Prostate gland (tissue), 2 donors: ENCODE data around the gene CARMIL1. TPM values are rescaled to one million over a fixed set of nuclear protein-coding genes. Genes with fewer than 3 reads are reported as not detected.
"Not testable (repeated sequence)": the region's sequence is repeated elsewhere in the genome, so short reads cannot be mapped to it uniquely, and the experiment has no call there.

Experiments
- DNase-seq: peaks from one replicate; pipeline ENCODE4 v3.0.0-alpha.2; 2019; ENCODE audit warnings: low spot score
- H3K27ac ChIP-seq, 2 donors: fragments of 200-600 bp; sonication (generic); 2 replicates each; pipeline ENCODE4 v1.5.1; 2017 to 2019
- H3K27me3 ChIP-seq: fragments of 200-600 bp; sonication (generic); replicated peaks from 2 replicates; pipeline ENCODE4 v1.5.1; 2019; ENCODE audit not compliant: insufficient read depth
- H3K36me3 ChIP-seq, 2 donors: fragments of 200-600 bp; sonication (generic); 1 replicate in 1 of 2; 2 replicates in 1 of 2; pipeline versions ENCODE4 v1.5.1 to v1.8.1; 2017 to 2019
- H3K4me1 ChIP-seq: fragments of 200-600 bp; sonication (generic); replicated peaks from 2 replicates; pipeline ENCODE4 v1.5.1; 2019
- H3K4me3 ChIP-seq, 2 donors: fragments of 200-600 bp; sonication (generic); 2 replicates each; pipeline ENCODE4 v1.5.1; 2017 to 2019
- H3K9me3 ChIP-seq: fragments of 200-600 bp; sonication (generic); 2 replicates; pipeline ENCODE4 v1.5.1; 2017
- POLR2A ChIP-seq: fragments of 450-650 bp; IDR thresholded peaks from one replicate; pipeline ENCODE4 v1.6.1; 2016; ENCODE audit warnings: antibody characterized with exemption, mild to moderate bottlenecking
- POLR2AphosphoS5 ChIP-seq: sonication (generic); formaldehyde crosslinking; IDR thresholded peaks from one replicate; pipeline ENCODE4 v1.6.1; 2017; ENCODE audit warnings: antibody characterized with exemption
- WGBS: methylation state at CpG from one replicate; pipeline ENCODE4 v1.1.5; 2018; 5-methylcytosine and 5-hydroxymethylcytosine counted together
- intact Hi-C: fragments of 100-400 bp; cut with DNase I; formaldehyde crosslinking; loops from one replicate; pipeline ENCODE4 v1.14.2; 2022
- total RNA-seq, 2 donors: library from RNA; depleted of rRNA; stranded (reverse); fragments of >200 nt; gene quantifications; one replicate each; pipeline ENCODE4 v1.1.0, GENCODE V29; 2016
- TF ChIP-seq, protein P1 (sequence below), 4 experiments: fragments of 200-600 bp in 2 of 4; fragments of 450-650 bp in 2 of 4; sonication (generic) in 2 of 4; IDR thresholded peaks; 1 replicate in 3 of 4; 2 replicates in 1 of 4; pipeline ENCODE4 v1.5.1; 2016 to 2019; ENCODE audit warnings: antibody characterized with exemption in 4 of 4, mild to moderate bottlenecking in 2 of 4, moderate library complexity in 2 of 4

CARMIL1 gene
- total RNA-seq, 2 donors from 2014 or later: 12.9 to 71.7 TPM

DNA sequence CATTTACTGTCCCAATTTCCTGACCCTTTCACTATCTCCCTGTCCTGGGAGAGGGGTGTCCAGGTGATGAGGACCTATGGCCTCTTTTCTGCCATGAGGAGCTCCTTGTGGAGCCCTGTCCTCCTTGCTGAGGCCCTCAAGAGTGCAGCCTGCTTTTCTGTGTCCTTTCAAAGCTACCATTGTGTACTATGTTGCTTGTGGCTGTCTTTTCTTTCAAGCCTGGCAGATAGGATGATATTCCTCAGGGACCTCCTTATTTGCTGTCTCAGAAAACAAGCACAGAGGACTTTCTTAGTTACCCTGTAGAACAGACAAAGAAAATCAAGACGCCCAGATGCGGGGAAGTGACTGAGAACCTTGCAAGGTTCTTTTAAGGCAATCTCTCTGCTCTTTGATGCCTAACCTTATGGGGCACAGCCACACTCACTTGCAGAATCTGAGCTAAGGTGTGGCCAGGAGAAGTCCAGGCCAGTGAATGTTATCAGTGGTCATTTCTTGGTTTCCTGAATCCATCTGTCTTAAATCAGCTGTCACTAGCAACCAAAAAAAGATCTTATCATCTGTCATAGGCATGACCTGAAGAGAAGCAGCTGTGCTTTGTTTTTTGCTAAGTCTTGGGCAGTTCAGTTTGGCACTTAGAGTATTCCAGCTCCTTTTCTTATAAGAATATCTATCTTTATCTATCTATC, 17.2 kb downstream of the CARMIL1 start:
- Histone ChIP-seq H3K9me3 (no peaks in the 10 kb centered on the region), H3K27ac (peak overlapping the region; percentile 13 to 33), H3K36me3 (no peaks in the 10 kb centered on the region), H3K4me1 (no peaks in the 10 kb centered on the region), H3K4me3 (no peak overlapping the region), H3K27me3 (no peaks in the 10 kb centered on the region)
- TF ChIP-seq POLR2A (no peak), POLR2AphosphoS5 (no peak)
- TF ChIP-seq, protein P1, sequence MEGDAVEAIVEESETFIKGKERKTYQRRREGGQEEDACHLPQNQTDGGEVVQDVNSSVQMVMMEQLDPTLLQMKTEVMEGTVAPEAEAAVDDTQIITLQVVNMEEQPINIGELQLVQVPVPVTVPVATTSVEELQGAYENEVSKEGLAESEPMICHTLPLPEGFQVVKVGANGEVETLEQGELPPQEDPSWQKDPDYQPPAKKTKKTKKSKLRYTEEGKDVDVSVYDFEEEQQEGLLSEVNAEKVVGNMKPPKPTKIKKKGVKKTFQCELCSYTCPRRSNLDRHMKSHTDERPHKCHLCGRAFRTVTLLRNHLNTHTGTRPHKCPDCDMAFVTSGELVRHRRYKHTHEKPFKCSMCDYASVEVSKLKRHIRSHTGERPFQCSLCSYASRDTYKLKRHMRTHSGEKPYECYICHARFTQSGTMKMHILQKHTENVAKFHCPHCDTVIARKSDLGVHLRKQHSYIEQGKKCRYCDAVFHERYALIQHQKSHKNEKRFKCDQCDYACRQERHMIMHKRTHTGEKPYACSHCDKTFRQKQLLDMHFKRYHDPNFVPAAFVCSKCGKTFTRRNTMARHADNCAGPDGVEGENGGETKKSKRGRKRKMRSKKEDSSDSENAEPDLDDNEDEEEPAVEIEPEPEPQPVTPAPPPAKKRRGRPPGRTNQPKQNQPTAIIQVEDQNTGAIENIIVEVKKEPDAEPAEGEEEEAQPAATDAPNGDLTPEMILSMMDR (IDR thresholded peaks at IDR 0.05): no peak
- WGBS: 83% methylated on average over 2 of the region's 2 CpGs
- DNase-seq: no peak
- intact Hi-C loops: no loop called here

DNA sequence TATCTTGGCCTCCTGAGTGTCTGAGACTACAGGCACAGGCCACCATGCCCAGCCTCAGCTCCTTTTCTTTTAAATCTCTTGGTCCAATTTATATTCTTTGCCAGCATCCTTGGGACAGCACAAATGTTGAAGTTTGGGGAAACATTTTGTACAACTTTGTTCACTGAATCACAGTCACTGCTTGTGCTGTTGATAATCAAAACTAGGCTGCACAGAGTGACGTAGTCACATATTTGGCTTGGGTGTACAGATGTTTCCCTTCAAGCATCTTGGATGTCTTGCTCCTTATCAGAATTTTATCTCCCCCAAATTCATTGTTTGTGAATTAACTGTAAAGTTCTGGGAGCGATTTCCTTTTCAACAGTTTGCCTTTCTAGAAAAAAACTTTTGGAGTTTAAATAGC, 17.9 kb downstream of the CARMIL1 start:
- no peaks in the 10 kb centered on the region for H3K4me1 ChIP-seq
- no peaks in the 10 kb centered on the region for H3K9me3 ChIP-seq
- no peak for TF ChIP-seq POLR2A
- no peak for TF ChIP-seq POLR2AphosphoS5
- TF ChIP-seq, protein P1 (IDR thresholded peaks at IDR 0.05): no peak
- H3K27me3 ChIP-seq: no peaks in the 10 kb centered on the region
- peak overlapping the region; percentile 13 to 33 for H3K27ac ChIP-seq
- WGBS: 48% methylated on average over 2 of the region's 2 CpGs
- no peak for DNase-seq
- intact Hi-C loops: no loop called here
- H3K36me3 ChIP-seq: no peaks in the 10 kb centered on the region
- H3K4me3 ChIP-seq: no peak overlapping the region

DNA sequence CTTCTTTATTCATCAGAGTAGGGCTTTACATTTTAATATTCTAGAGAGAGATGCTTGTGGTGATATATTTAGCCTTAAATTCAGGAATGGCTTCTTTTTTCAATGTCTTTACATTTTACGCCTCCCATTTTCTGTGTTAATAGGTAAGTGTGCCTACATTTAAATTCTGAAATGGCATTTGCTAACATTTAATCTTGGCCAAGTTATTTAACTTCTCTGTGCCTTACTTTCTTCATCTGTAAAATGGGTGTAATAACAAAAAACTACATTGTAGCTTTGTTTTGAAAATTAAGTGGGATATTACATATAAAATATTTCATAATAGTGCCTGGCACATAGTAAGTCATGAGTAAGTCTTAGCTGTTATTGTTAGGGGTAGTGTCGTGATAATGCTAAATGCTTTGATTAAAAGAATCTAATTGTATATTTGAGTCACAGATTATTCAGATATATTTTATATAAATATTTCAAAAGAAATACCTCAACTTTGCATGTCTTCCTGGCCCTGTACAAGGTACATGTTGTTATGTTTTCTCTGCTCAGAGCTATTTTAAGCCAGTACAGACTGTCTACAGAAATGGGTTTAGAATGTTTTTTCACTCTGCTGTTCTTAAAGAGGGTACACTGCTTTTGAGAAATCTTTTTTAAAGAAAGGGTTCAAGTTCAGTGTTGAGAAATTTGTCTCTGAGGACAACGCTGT, 18.8 kb downstream of the CARMIL1 start:
- H3K4me1 ChIP-seq: no peaks in the 10 kb centered on the region
- no peak overlapping the region for H3K27ac ChIP-seq

DNA sequence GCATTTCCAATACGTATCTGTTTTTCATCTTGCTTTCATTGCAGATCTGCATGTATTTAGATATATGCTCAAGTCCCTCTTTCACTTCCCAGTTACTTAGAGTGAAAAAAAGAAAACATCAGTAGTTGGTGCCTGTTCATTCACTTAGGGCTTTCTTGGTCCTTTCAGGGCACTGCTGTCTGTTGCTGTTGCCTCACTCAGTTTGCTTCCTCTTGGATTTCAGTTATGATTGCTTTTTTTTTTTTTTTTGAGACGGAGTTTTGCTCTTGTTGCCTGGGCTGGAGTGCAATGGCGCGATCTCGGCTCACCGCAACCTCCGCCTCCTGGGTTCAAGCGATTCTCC, 19.3 kb downstream of the CARMIL1 start:
- H3K4me1 ChIP-seq, H3K9me3 ChIP-seq, H3K27ac ChIP-seq, H3K27me3 ChIP-seq, intact Hi-C loops, H3K4me3 ChIP-seq, H3K36me3 ChIP-seq, DNase-seq: not testable (repeated sequence)
- 90% methylated on average over 8 of the region's 8 CpGs for WGBS

More for the DNA sequence above, 18.8 kb downstream of the CARMIL1 start:
- intact Hi-C loops: no loop called here
- no peak overlapping the region for H3K4me3 ChIP-seq
- no peaks in the 10 kb centered on the region for H3K36me3 ChIP-seq
- no peaks in the 10 kb centered on the region for H3K27me3 ChIP-seq
- 75% methylated on average over 3 of the region's 3 CpGs for WGBS
- TF ChIP-seq POLR2A: no peak
- no peak for TF ChIP-seq POLR2AphosphoS5
- DNase-seq: no peak
- H3K9me3 ChIP-seq: no peaks in the 10 kb centered on the region

DNA sequence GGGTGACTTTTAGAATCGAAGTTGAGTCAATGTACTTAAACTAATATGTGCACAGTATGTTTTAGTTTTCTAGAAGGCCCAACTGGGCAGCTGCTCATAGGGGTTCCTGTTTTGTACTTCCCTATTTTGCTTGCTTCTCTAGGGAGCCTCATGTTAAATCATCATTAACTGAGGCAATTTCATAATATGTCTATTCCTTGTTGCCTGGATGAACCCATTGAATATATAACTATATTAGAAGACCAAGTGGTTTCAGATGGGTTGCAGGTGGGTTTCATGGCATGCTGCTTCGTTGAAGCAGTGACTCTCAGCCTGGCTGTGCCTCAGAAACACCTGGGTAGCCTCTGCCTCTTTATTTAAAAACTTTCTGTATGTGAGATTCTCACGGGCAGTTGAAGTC, 22.2 kb downstream of the CARMIL1 start:
- H3K4me3 ChIP-seq: no peak overlapping the region
- no peaks in the 10 kb centered on the region for H3K36me3 ChIP-seq
- DNase-seq: no peak
- intact Hi-C loops: no loop called here
- no peak overlapping the region for H3K27ac ChIP-seq
- no peaks in the 10 kb centered on the region for H3K27me3 ChIP-seq
- WGBS: 77% methylated on average over 3 of the region's 3 CpGs
- H3K9me3 ChIP-seq: no peaks in the 10 kb centered on the region
- no peak for TF ChIP-seq POLR2AphosphoS5
- TF ChIP-seq POLR2A: no peak
- TF ChIP-seq, protein P1 (IDR thresholded peaks at IDR 0.05): no peak
- no peaks in the 10 kb centered on the region for H3K4me1 ChIP-seq

DNA sequence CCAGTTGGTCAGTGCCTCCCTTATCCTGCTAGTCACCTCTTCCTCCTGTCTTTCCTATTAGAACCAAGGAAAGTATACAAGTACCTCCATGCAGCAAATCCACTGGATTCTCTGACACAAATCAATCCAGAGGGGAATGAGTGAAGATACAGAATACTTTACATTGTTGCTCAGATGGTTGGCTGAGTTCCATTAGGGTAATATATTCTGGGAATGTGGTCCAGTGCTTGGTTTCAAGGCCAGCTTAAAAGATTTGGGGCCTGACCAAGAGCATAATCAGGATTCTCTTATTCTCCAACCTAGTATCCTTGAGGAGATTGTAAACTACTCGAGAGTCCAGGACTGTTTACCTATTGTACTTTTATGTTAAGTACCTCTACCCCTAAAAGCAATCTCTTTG, 23.0 kb downstream of the CARMIL1 start:
- 33% methylated on average over 1 of the region's 1 CpG for WGBS
- Histone ChIP-seq H3K27ac (no peak overlapping the region), H3K27me3 (no peaks in the 10 kb centered on the region), H3K4me3 (no peak overlapping the region), H3K36me3 (no peaks in the 10 kb centered on the region), H3K9me3 (no peaks in the 10 kb centered on the region), H3K4me1 (no peaks in the 10 kb centered on the region)
- TF ChIP-seq POLR2A (no peak), POLR2AphosphoS5 (no peak)
- TF ChIP-seq, protein P1 (IDR thresholded peaks at IDR 0.05): no peak
- DNase-seq: no peak
- intact Hi-C loops: no loop called here
